Prostate gland (tissue), 2 donors: ENCODE results near the gene TMEM181. TPM values are rescaled to one million over a fixed set of nuclear protein-coding genes. Genes with fewer than 3 reads are reported as not detected.
"Not testable (repeated sequence)": the region's sequence is repeated elsewhere in the genome, so short reads cannot be mapped to it uniquely, and the experiment has no call there.

Experiments
- DNase-seq: peaks from one replicate; pipeline ENCODE4 v3.0.0-alpha.2; 2019; ENCODE audit warnings: low spot score
- H3K27ac ChIP-seq, 2 donors: fragments of 200-600 bp; sonication (generic); 2 replicates each; pipeline ENCODE4 v1.5.1; 2017 to 2019
- H3K27me3 ChIP-seq: fragments of 200-600 bp; sonication (generic); replicated peaks from 2 replicates; pipeline ENCODE4 v1.5.1; 2019; ENCODE audit not compliant: insufficient read depth
- H3K36me3 ChIP-seq, 2 donors: fragments of 200-600 bp; sonication (generic); 1 replicate in 1 of 2; 2 replicates in 1 of 2; pipeline versions ENCODE4 v1.5.1 to v1.8.1; 2017 to 2019
- H3K4me1 ChIP-seq: fragments of 200-600 bp; sonication (generic); replicated peaks from 2 replicates; pipeline ENCODE4 v1.5.1; 2019
- H3K4me3 ChIP-seq, 2 donors: fragments of 200-600 bp; sonication (generic); 2 replicates each; pipeline ENCODE4 v1.5.1; 2017 to 2019
- H3K9me3 ChIP-seq: fragments of 200-600 bp; sonication (generic); 2 replicates; pipeline ENCODE4 v1.5.1; 2017
- CTCF ChIP-seq, 4 experiments: fragments of 200-600 bp in 2 of 4; fragments of 450-650 bp in 2 of 4; sonication (generic) in 2 of 4; IDR thresholded peaks; 1 replicate in 3 of 4; 2 replicates in 1 of 4; pipeline ENCODE4 v1.5.1; 2016 to 2019; ENCODE audit warnings: antibody characterized with exemption in 4 of 4, mild to moderate bottlenecking in 2 of 4, moderate library complexity in 2 of 4
- POLR2A ChIP-seq: fragments of 450-650 bp; IDR thresholded peaks from one replicate; pipeline ENCODE4 v1.6.1; 2016; ENCODE audit warnings: antibody characterized with exemption, mild to moderate bottlenecking
- POLR2AphosphoS5 ChIP-seq: sonication (generic); formaldehyde crosslinking; IDR thresholded peaks from one replicate; pipeline ENCODE4 v1.6.1; 2017; ENCODE audit warnings: antibody characterized with exemption
- WGBS: methylation state at CpG from one replicate; pipeline ENCODE4 v1.1.5; 2018; 5-methylcytosine and 5-hydroxymethylcytosine counted together
- intact Hi-C: fragments of 100-400 bp; cut with DNase I; formaldehyde crosslinking; loops from one replicate; pipeline ENCODE4 v1.14.2; 2022
- total RNA-seq, 2 donors: library from RNA; depleted of rRNA; stranded (reverse); fragments of >200 nt; gene quantifications; one replicate each; pipeline ENCODE4 v1.1.0, GENCODE V29; 2016

The TMEM181 gene
- total RNA-seq, 2 donors from 2014 or later = 26.0 to 67.9 TPM

- Histone ChIP-seq H3K36me3 (no peaks in the 10 kb centered on the region), H3K4me1 (no peaks in the 10 kb centered on the region), H3K27me3 (no peaks in the 10 kb centered on the region), H3K4me3 (no peak overlapping the region), H3K27ac (no peak overlapping the region), H3K9me3 (no peaks in the 10 kb centered on the region)
- TF ChIP-seq CTCF (IDR thresholded peaks at IDR 0.05) (no peak), POLR2A (no peak), POLR2AphosphoS5 (no peak)
- DNase-seq = no peak
- intact Hi-C loops = no loop called here
- WGBS = 97% methylated on average over 6 of the region's 6 CpGs
Measured at GRCh38 chr6:158672726-158673125, 112.8 kb downstream of the TMEM181 start.

GRCh38 chr6:158674342-158675131 lies 114.6 kb downstream of the TMEM181 start:
- DNase-seq = no peak
- Histone ChIP-seq H3K4me3 (no peak overlapping the region), H3K27ac (no peak overlapping the region), H3K27me3 (no peaks in the 10 kb centered on the region), H3K9me3 (no peaks in the 10 kb centered on the region), H3K4me1 (no peaks in the 10 kb centered on the region), H3K36me3 (no peaks in the 10 kb centered on the region)
- intact Hi-C loops = no loop called here
- WGBS = 69% methylated on average over 14 of the region's 14 CpGs
- TF ChIP-seq POLR2AphosphoS5 (no peak), CTCF (IDR thresholded peaks at IDR 0.05) (no peak), POLR2A (no peak)

GRCh38 chr6:158677094-158677493 lies 117.2 kb downstream of the TMEM181 start:
- H3K36me3 ChIP-seq, H3K27me3 ChIP-seq, intact Hi-C loops, H3K9me3 ChIP-seq, H3K4me3 ChIP-seq, H3K27ac ChIP-seq, H3K4me1 ChIP-seq, DNase-seq: not testable (repeated sequence)
- 98% methylated on average over 3 of the region's 3 CpGs for WGBS

- Histone ChIP-seq H3K27me3 (no peaks in the 10 kb centered on the region), H3K36me3 (no peaks in the 10 kb centered on the region), H3K4me1 (no peaks in the 10 kb centered on the region), H3K9me3 (no peaks in the 10 kb centered on the region), H3K4me3 (no peak overlapping the region), H3K27ac (no peak overlapping the region)
- 82% methylated on average over 11 of the region's 11 CpGs for WGBS
- no peak for DNase-seq
- no peak for TF ChIP-seq POLR2A
- no peak for TF ChIP-seq CTCF (IDR thresholded peaks at IDR 0.05)
- intact Hi-C loops = no loop called here
Measured at GRCh38 chr6:158677906-158678578, 118.2 kb downstream of the TMEM181 start.

- Histone ChIP-seq H3K9me3 (no peaks in the 10 kb centered on the region), H3K27me3 (no peaks in the 10 kb centered on the region), H3K4me3 (no peak overlapping the region), H3K4me1 (no peaks in the 10 kb centered on the region), H3K27ac (no peak overlapping the region), H3K36me3 (no peaks in the 10 kb centered on the region)
- DNase-seq = no peak
- 86% methylated on average over 2 of the region's 2 CpGs for WGBS
- TF ChIP-seq CTCF (IDR thresholded peaks at IDR 0.05) (no peak), POLR2A (no peak), POLR2AphosphoS5 (no peak)
- intact Hi-C loops = no loop called here
Measured at GRCh38 chr6:158680015-158680414, 120.1 kb downstream of the TMEM181 start.
